ENCODE results near the gene ACAA1. TPM values are rescaled to one million over a fixed set of nuclear protein-coding genes. Genes with fewer than 3 reads are reported as not detected.

Gene ACAA1
- total RNA-seq, 1 experiment from 2014 or later: 44.3 TPM

GRCh38 chr3:38117163-38117716 is 19.7 kb downstream of the ACAA1 start:
- Histone ChIP-seq H3K27ac (ENCODE audit: insufficient read length, low read depth, low read length) (no peak overlapping the region), H3K18ac (ENCODE audit: insufficient read length, low read depth, low read length) (no peak overlapping the region), H2AK5ac (ENCODE audit: insufficient read length, low read length) (no peak overlapping the region), H3K27me3 (ENCODE audit: insufficient read depth, low read length) (no peaks in the 10 kb centered on the region), H2BK120ac (ENCODE audit: low read depth, low read length, poor library complexity, severe bottlenecking) (no peak overlapping the region), H2BK20ac (ENCODE audit: low read depth, low read length, poor library complexity, severe bottlenecking) (no peak overlapping the region), H3K79me2 (ENCODE audit: insufficient read depth, low read length) (no peaks in the 10 kb centered on the region), H3K9ac (ENCODE audit: extremely low read depth, insufficient read length, low read length) (no peak overlapping the region), H4K8ac (replicated peaks; ENCODE audit: insufficient read length, low read depth, low read length) (no peak overlapping the region), H3K4me1 (ENCODE audit: insufficient read depth, low read length) (no peaks in the 10 kb centered on the region), H4K91ac (ENCODE audit: insufficient read length, low read depth, low read length) (no peak overlapping the region), H4K5ac (ENCODE audit: insufficient read length, low read depth, low read length) (no peak overlapping the region), H2AFZ (ENCODE audit: low read length) (no peak overlapping the region), H3K79me1 (ENCODE audit: insufficient read depth, low read depth, low read length, poor library complexity, severe bottlenecking) (no peaks in the 10 kb centered on the region), H3T11ph (ENCODE audit: low read length) (no peak overlapping the region), H3K4ac (ENCODE audit: low read depth, low read length) (no peak overlapping the region), H2BK5ac (ENCODE audit: insufficient read length, low read length) (no peak overlapping the region), H3K9me3 (ENCODE audit: control insufficient read depth, low read depth, low read length) (no peaks in the 10 kb centered on the region), H3K23ac (ENCODE audit: insufficient read length, low read depth, low read length) (no peak overlapping the region), H2BK15ac (ENCODE audit: low read depth, low read length) (no peak overlapping the region), H3K14ac (ENCODE audit: insufficient read depth, low read length) (no peak overlapping the region), H3K23me2 (ENCODE audit: insufficient read length, low read depth, low read length, poor library complexity, severe bottlenecking) (no peaks in the 10 kb centered on the region), H3K56ac (ENCODE audit: insufficient read length, low read depth, low read length) (no peak overlapping the region), H2BK12ac (ENCODE audit: insufficient read length, low read depth, low read length) (no peak overlapping the region), H3K4me2 (ENCODE audit: insufficient read depth, insufficient read length, low read length) (no peak overlapping the region), H4K20me1 (ENCODE audit: control insufficient read depth, insufficient read depth, insufficient read length) (no peaks in the 10 kb centered on the region)
- Mint-ChIP-seq H3K4me1 (peaks cover 0 to 3% of the 10 kb centered on the region in 2 experiments; a peak in 1 of 4 replicates), H3K4me3 (no peak overlapping the region), H3K27me3 (ENCODE audit: low read depth) (peaks cover 15% of the 10 kb centered on the region), H3K27ac (no peak overlapping the region), H3K36me3 (ENCODE audit: insufficient read depth in 1 of 3, low read depth in 3 of 3) (peaks cover 9 to 40% (median 19%) of the 10 kb centered on the region in 3 experiments; a peak in 6 of 7 replicates), H3K9me3 (no peaks in the 10 kb centered on the region; a peak in 1 of 5 replicates)
- DNase-seq: no peak
- no CpG with 5 or more reads among the region's 10 CpGs for whole genome bisulfite sequencing (ENCODE audit: extremely low coverage, insufficient read length, low lambda C conversion rate)
- no peak for TF ChIP-seq CTCF (conservative IDR thresholded peaks at IDR 0.05)
